Astrocyte (in vitro differentiated cells and primary cell): Measurements from ENCODE around the gene ANKS6. TPM values are rescaled to one million over a fixed set of nuclear protein-coding genes. Genes with fewer than 3 reads are reported as not detected.

Source experiments
- DNase-seq: peaks from one replicate; pipeline ENCODE4 v3.0.0-alpha.2; 2010; ENCODE audit warnings: low read depth
- FAIRE-seq: peaks from 2 replicates; lab custom pipeline; 2011; peaks lifted over from hg19 to GRCh38; lab: Jason Lieb, UNC
- H2AFZ ChIP-seq: 2 replicates; pipeline ENCODE4 v1.6.0; 2012; ENCODE audit warnings: low read depth, low read length, inconsistent platforms
- H3K27ac ChIP-seq: 2 replicates; pipeline ENCODE4 v1.5.1; 2011; ENCODE audit warnings: low read depth, low read length, inconsistent platforms
- H3K27me3 ChIP-seq: 2 replicates; pipeline ENCODE4 v1.6.0; 2011; ENCODE audit warnings: low read length, inconsistent platforms; ENCODE audit not compliant: insufficient read depth
- H3K36me3 ChIP-seq: 2 replicates; pipeline ENCODE4 v1.5.1; 2011; ENCODE audit warnings: low read length, inconsistent platforms; ENCODE audit not compliant: insufficient read depth
- H3K4me1 ChIP-seq: 2 replicates; pipeline ENCODE4 v1.5.1; 2011; ENCODE audit warnings: low read length, inconsistent platforms; ENCODE audit not compliant: insufficient read depth
- H3K4me2 ChIP-seq: 2 replicates; pipeline ENCODE4 v1.6.0; 2012; ENCODE audit warnings: low read length, inconsistent platforms
- H3K4me3 ChIP-seq: 2 replicates; pipeline ENCODE4 v1.5.1; 2011; ENCODE audit warnings: low read depth, mild to moderate bottlenecking, low read length, inconsistent platforms; ENCODE audit not compliant: insufficient read depth
- H3K79me2 ChIP-seq: 2 replicates; pipeline ENCODE4 v1.6.0; 2012; ENCODE audit warnings: mild to moderate bottlenecking, low read length, inconsistent platforms; ENCODE audit not compliant: insufficient read depth
- H3K9ac ChIP-seq: 2 replicates; pipeline ENCODE4 v1.6.0; 2012; ENCODE audit warnings: mild to moderate bottlenecking, low read length, inconsistent platforms
- H3K9me3 ChIP-seq: 2 replicates; pipeline ENCODE4 v1.5.1; 2012; ENCODE audit warnings: low read depth, mild to moderate bottlenecking, low read length, inconsistent platforms; ENCODE audit not compliant: insufficient read depth
- H4K20me1 ChIP-seq: 2 replicates; pipeline ENCODE4 v1.6.0; 2012; ENCODE audit warnings: low read length, inconsistent platforms; ENCODE audit not compliant: insufficient read depth
- H3K27ac Mint-ChIP-seq: one replicate; pipeline ENCODE4 v1.8.0; 2021; ENCODE audit warnings: mild to moderate bottlenecking, mixed read lengths; ENCODE audit not compliant: unreplicated experiment
- H3K27me3 Mint-ChIP-seq: one replicate; pipeline ENCODE4 v1.8.0; 2021; ENCODE audit warnings: low read depth, mixed read lengths; ENCODE audit not compliant: unreplicated experiment
- H3K36me3 Mint-ChIP-seq: one replicate; pipeline ENCODE4 v1.8.0; 2021; ENCODE audit warnings: low read depth, mixed read lengths; ENCODE audit not compliant: unreplicated experiment
- H3K4me1 Mint-ChIP-seq: one replicate; pipeline ENCODE4 v1.8.0; 2021; ENCODE audit warnings: low read depth, mixed read lengths; ENCODE audit not compliant: unreplicated experiment
- H3K4me3 Mint-ChIP-seq: one replicate; pipeline ENCODE4 v1.8.0; 2021; ENCODE audit warnings: mild to moderate bottlenecking, moderate library complexity, mixed read lengths; ENCODE audit not compliant: unreplicated experiment
- H3K9me3 Mint-ChIP-seq: one replicate; pipeline ENCODE4 v1.8.0; 2021; ENCODE audit warnings: mild to moderate bottlenecking, mixed read lengths; ENCODE audit not compliant: unreplicated experiment
- EZH2 ChIP-seq: IDR thresholded peaks from 2 replicates; pipeline ENCODE4 v1.6.1; 2012; ENCODE audit warnings: mild to moderate bottlenecking, low read length, inconsistent platforms; ENCODE audit not compliant: insufficient read depth
- total RNA-seq: library from RNA; stranded (reverse); gene quantifications from 2 replicates; pipeline ENCODE4 v1.2.1, GENCODE V29; 2021
- TF ChIP-seq, protein P1 (sequence below): IDR thresholded peaks from 2 replicates; pipeline ENCODE4 v1.5.1; 2011; ENCODE audit warnings: low read depth, mild to moderate bottlenecking, inconsistent platforms, low read length, moderate library complexity; ENCODE audit not compliant: insufficient read depth

ANKS6 gene
- total RNA-seq, 1 donor from 2014 or later, result 16.7 TPM

- H3K9me3 Mint-ChIP-seq, result peaks cover 9% of the 10 kb centered on the region
- no peak overlapping the region for H2AFZ ChIP-seq
- no peaks in the 10 kb centered on the region for H3K4me1 Mint-ChIP-seq
- H3K9me3 ChIP-seq, result peaks cover 4% of the 10 kb centered on the region
- H3K4me3 Mint-ChIP-seq, result no peak overlapping the region
- H3K27me3 Mint-ChIP-seq, result peaks cover 20% of the 10 kb centered on the region
- peaks cover 10% of the 10 kb centered on the region for H3K27me3 ChIP-seq
- no peak for TF ChIP-seq EZH2
- TF ChIP-seq, protein P1, sequence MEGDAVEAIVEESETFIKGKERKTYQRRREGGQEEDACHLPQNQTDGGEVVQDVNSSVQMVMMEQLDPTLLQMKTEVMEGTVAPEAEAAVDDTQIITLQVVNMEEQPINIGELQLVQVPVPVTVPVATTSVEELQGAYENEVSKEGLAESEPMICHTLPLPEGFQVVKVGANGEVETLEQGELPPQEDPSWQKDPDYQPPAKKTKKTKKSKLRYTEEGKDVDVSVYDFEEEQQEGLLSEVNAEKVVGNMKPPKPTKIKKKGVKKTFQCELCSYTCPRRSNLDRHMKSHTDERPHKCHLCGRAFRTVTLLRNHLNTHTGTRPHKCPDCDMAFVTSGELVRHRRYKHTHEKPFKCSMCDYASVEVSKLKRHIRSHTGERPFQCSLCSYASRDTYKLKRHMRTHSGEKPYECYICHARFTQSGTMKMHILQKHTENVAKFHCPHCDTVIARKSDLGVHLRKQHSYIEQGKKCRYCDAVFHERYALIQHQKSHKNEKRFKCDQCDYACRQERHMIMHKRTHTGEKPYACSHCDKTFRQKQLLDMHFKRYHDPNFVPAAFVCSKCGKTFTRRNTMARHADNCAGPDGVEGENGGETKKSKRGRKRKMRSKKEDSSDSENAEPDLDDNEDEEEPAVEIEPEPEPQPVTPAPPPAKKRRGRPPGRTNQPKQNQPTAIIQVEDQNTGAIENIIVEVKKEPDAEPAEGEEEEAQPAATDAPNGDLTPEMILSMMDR, result no peak
- H3K36me3 ChIP-seq, result no peaks in the 10 kb centered on the region
- H3K27ac ChIP-seq, result no peak overlapping the region
- H3K27ac Mint-ChIP-seq, result no peak overlapping the region
- H3K9ac ChIP-seq, result no peak overlapping the region
- FAIRE-seq (no peak), DNase-seq (no peak)
- H4K20me1 ChIP-seq, result no peaks in the 10 kb centered on the region
- H3K4me3 ChIP-seq, result no peak overlapping the region
- no peaks in the 10 kb centered on the region for H3K79me2 ChIP-seq
- H3K36me3 Mint-ChIP-seq, result peaks cover 4% of the 10 kb centered on the region
- H3K4me2 ChIP-seq, result no peak overlapping the region
- H3K4me1 ChIP-seq, result no peaks in the 10 kb centered on the region
Measured at GRCh38 chr9:98801561-98801960, 5.2 kb upstream of the ANKS6 start.

DNA sequence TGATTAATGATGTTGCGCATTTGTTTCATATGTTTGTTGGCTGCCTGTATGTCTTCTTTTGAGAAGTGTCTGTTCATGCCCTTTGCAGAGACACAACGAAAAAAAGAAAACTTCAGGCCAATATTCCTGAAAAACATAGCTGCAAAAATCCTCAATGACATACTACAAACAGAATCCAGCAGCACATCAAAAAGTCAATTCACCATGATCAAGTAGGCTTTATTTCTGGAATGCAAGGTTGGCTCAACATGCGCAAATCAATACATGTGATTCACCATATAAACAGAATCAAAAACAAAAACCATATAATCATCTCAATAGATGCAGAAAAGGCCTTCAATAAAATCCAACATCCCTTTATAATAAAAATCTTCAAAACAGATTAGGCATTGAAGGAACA lies 1.9 kb upstream of the ANKS6 start:
- H3K4me3 Mint-ChIP-seq, result peak overlapping the region; percentile 24
- DNase-seq (no peak), FAIRE-seq (no peak)
- H2AFZ ChIP-seq, result no peak overlapping the region
- H3K27me3 Mint-ChIP-seq, result peaks cover 8% of the 10 kb centered on the region
- no peaks in the 10 kb centered on the region for H3K4me1 ChIP-seq
- peaks cover 4% of the 10 kb centered on the region for H3K36me3 Mint-ChIP-seq
- no peak overlapping the region for H3K4me3 ChIP-seq
- H3K27ac Mint-ChIP-seq, result no peak overlapping the region
- H4K20me1 ChIP-seq, result peaks cover 18% of the 10 kb centered on the region
- H3K9me3 Mint-ChIP-seq, result peaks cover 9% of the 10 kb centered on the region
- H3K9ac ChIP-seq, result no peak overlapping the region
- TF ChIP-seq, protein P1, result no peak
- TF ChIP-seq EZH2, result no peak
- peaks cover 4% of the 10 kb centered on the region for H3K9me3 ChIP-seq
- H3K27ac ChIP-seq, result no peak overlapping the region
- no peak overlapping the region for H3K4me2 ChIP-seq
- H3K36me3 ChIP-seq, result no peaks in the 10 kb centered on the region
- peaks cover 10% of the 10 kb centered on the region for H3K79me2 ChIP-seq
- H3K27me3 ChIP-seq, result peaks cover under 1% of the 10 kb centered on the region
- H3K4me1 Mint-ChIP-seq, result peaks cover 9% of the 10 kb centered on the region

DNA sequence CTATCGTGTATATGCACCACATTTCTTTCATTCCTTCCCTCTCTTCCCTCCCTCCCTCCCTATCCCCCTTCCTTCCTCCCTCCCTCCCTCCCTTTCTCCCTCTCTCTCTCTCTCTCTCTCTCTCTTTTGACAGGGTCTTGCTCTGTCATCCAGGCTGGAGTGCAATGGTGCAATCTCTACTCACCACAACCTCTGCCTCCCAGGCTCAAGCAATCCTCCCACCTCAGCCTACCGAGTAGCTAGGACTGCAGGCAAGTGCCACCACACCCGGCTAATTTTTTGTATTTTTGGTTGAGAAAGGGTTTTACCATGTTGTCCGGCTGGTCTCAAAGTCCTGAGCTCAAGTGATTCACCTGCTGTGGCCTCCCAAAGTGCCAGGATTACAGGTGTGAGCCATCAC lies 1.1 kb upstream of the ANKS6 start:
- no peaks in the 10 kb centered on the region for H3K27me3 ChIP-seq
- Mint-ChIP-seq H3K36me3 (peaks cover 4% of the 10 kb centered on the region), H3K9me3 (peaks cover 9% of the 10 kb centered on the region), H3K4me1 (peaks cover 9% of the 10 kb centered on the region), H3K27me3 (peaks cover 8% of the 10 kb centered on the region), H3K27ac (no peak overlapping the region), H3K4me3 (no peak overlapping the region)
- peaks cover 18% of the 10 kb centered on the region for H4K20me1 ChIP-seq
- H3K9me3 ChIP-seq, result peaks cover 4% of the 10 kb centered on the region
- no peak overlapping the region for H3K9ac ChIP-seq
- no peaks in the 10 kb centered on the region for H3K36me3 ChIP-seq
- peaks cover 10% of the 10 kb centered on the region for H3K79me2 ChIP-seq
- no peak overlapping the region for H3K4me3 ChIP-seq
- FAIRE-seq, result no peak
- no peak overlapping the region for H2AFZ ChIP-seq
- H3K27ac ChIP-seq, result no peak overlapping the region
- DNase-seq, result no peak
- H3K4me1 ChIP-seq, result no peaks in the 10 kb centered on the region
- no peak overlapping the region for H3K4me2 ChIP-seq
- TF ChIP-seq, protein P1, result no peak
- no peak for TF ChIP-seq EZH2
